Vagina (tissue), 2 donors: ENCODE measurements around the gene GAMT.

Experiments
- POLR2A ChIP-seq, 2 donors: fragments of 450-650 bp; IDR thresholded peaks; one replicate each; pipeline ENCODE4 v1.6.1; 2017; ENCODE audit warnings: antibody characterized with exemption in 2 of 2, mild to moderate bottlenecking in 2 of 2, moderate library complexity in 2 of 2
- POLR2AphosphoS5 ChIP-seq, 2 donors: sonication (generic); formaldehyde crosslinking; IDR thresholded peaks; one replicate each; pipeline ENCODE4 v1.9.0; 2017; ENCODE audit warnings: antibody characterized with exemption in 2 of 2, mild to moderate bottlenecking in 2 of 2, low read depth in 1 of 2; ENCODE audit not compliant: insufficient read depth in 1 of 2
- TF ChIP-seq, protein P1 (sequence below), 3 experiments: fragments of 450-650 bp in 2 of 3; fragments of 200-600 bp in 1 of 3; sonication (generic) in 1 of 3; IDR thresholded peaks; one replicate each; pipeline ENCODE4 v1.5.1; 2017 to 2019; ENCODE audit warnings: antibody characterized with exemption in 3 of 3, mild to moderate bottlenecking in 2 of 3, moderate library complexity in 2 of 3

DNA sequence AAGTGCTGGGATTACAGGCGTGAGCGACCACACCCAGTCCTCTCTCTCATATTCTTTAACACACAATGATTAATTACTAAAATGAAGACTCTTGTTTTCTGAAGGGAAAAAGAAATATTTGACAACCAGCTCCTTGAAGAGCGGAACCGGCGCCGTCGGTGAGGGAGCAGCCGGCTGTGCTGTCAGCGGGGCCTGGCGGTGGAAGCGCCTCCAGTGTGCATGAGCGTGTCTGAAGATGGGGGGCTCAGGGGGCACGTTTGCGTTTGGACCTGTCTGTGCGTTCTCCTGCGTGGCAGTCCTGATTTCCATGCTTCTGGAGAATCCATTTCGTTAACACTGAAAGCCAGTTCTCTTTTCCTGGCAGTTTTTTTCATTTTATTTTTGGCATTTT lies 24.9 kb downstream of the GAMT start:
- TF ChIP-seq, protein P1, sequence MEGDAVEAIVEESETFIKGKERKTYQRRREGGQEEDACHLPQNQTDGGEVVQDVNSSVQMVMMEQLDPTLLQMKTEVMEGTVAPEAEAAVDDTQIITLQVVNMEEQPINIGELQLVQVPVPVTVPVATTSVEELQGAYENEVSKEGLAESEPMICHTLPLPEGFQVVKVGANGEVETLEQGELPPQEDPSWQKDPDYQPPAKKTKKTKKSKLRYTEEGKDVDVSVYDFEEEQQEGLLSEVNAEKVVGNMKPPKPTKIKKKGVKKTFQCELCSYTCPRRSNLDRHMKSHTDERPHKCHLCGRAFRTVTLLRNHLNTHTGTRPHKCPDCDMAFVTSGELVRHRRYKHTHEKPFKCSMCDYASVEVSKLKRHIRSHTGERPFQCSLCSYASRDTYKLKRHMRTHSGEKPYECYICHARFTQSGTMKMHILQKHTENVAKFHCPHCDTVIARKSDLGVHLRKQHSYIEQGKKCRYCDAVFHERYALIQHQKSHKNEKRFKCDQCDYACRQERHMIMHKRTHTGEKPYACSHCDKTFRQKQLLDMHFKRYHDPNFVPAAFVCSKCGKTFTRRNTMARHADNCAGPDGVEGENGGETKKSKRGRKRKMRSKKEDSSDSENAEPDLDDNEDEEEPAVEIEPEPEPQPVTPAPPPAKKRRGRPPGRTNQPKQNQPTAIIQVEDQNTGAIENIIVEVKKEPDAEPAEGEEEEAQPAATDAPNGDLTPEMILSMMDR (IDR thresholded peaks at IDR 0.05), result no peak
- TF ChIP-seq POLR2AphosphoS5 (IDR thresholded peaks at IDR 0.05; ENCODE audit: insufficient read depth in 1 of 2, low read depth in 1 of 2), result no peak
- no peak for TF ChIP-seq POLR2A (IDR thresholded peaks at IDR 0.05)
